ENCODE results near the gene VPREB3. TPM values are rescaled to one million over a fixed set of nuclear protein-coding genes. Genes with fewer than 3 reads are reported as not detected.

VPREB3 gene
- polyA plus RNA-seq, 3 donors = 0.88 to 1.0 (median 1.0) TPM

GRCh38 chr22:23716811-23717801, 37.1 kb downstream of the VPREB3 start:
- H3K9ac ChIP-seq (ENCODE audit: insufficient read depth, low read length, poor library complexity, severe bottlenecking) = peak overlapping the region; percentile 91
- H4K20me1 ChIP-seq (ENCODE audit: insufficient read depth, low read length) = peaks cover 5% of the 10 kb centered on the region
- H3K4me2 ChIP-seq (replicated peaks; ENCODE audit: extremely low read depth, low read length, poor library complexity, severe bottlenecking) = peak overlapping the region; percentile 89
- WGBS (ENCODE audit: insufficient coverage) = 6% methylated on average over 82 of the region's 84 CpGs
- H3K9me3 Mint-ChIP-seq = no peaks in the 10 kb centered on the region
- H3K4me1 ChIP-seq (ENCODE audit: control insufficient read depth in 1 of 2, insufficient read depth in 2 of 2, low read length in 2 of 2) = peaks cover 15 to 26% of the 10 kb centered on the region in 2 donors
- DNase-seq = peak; percentile 81 to 88 (median 83)
- peak overlapping the region; percentile 69 to 90 (median 80) for H3K4me3 ChIP-seq (replicated peaks in 1 of 3; ENCODE audit: low read depth in 2 of 3, low read length in 3 of 3)
- intact Hi-C loops (cut with micrococcal nuclease) = loop anchor here in 1 of 2 donors (5.0 kb wide), 1 partner anchor 120 kb away; the partner anchor contains the start of gene DERL3
- H3K4me3 Mint-ChIP-seq = peak overlapping the region; percentile 80 to 82
- H3K36me3 Mint-ChIP-seq = peaks cover 17 to 23% of the 10 kb centered on the region in 2 donors
- peaks cover 22% of the 10 kb centered on the region for H3K79me2 ChIP-seq (ENCODE audit: insufficient read depth, low read length)
- peaks cover 21% of the 10 kb centered on the region for H3K4me1 Mint-ChIP-seq
- peak overlapping the region; percentile 10 to 92 for H3K27ac ChIP-seq (ENCODE audit: low read depth in 1 of 2, low read length in 2 of 2)
- H3K27me3 Mint-ChIP-seq (ENCODE audit: low read depth in 3 of 3) = peaks cover 1 to 3% (median 1%) of the 10 kb centered on the region in 3 donors
- peak overlapping the region; percentile 45 to 91 (median 83) for H3K27ac Mint-ChIP-seq
- TF ChIP-seq CTCF (IDR thresholded peaks at IDR 0.05) = no peak
- no peaks in the 10 kb centered on the region for H3K27me3 ChIP-seq (ENCODE audit: control insufficient read depth in 2 of 2, insufficient read depth in 2 of 2, low read length in 2 of 2)
- peak overlapping the region; percentile 95 for H2AFZ ChIP-seq (ENCODE audit: insufficient read depth, low read depth, low read length, poor library complexity, severe bottlenecking)
- no peaks in the 10 kb centered on the region for H3K9me3 ChIP-seq (replicated peaks in 1 of 2; ENCODE audit: control insufficient read depth in 1 of 2, insufficient read depth in 1 of 2, low read length in 2 of 2)
- peaks cover 20 to 23% of the 10 kb centered on the region in 2 donors for H3K36me3 ChIP-seq (replicated peaks in 1 of 2; ENCODE audit: control insufficient read depth in 1 of 2, insufficient read depth in 2 of 2, low read length in 2 of 2)

GRCh38 chr22:23715806-23716375, 38.3 kb downstream of the VPREB3 start:
- Histone ChIP-seq H3K36me3 (replicated peaks in 1 of 2; ENCODE audit: control insufficient read depth in 1 of 2, insufficient read depth in 2 of 2, low read length in 2 of 2) (peaks cover 30 to 35% of the 10 kb centered on the region in 2 donors), H3K79me2 (ENCODE audit: insufficient read depth, low read length) (peaks cover 22% of the 10 kb centered on the region), H3K27ac (ENCODE audit: low read depth in 1 of 2, low read length in 2 of 2) (peak overlapping the region; percentile 8 to 92), H3K4me1 (ENCODE audit: control insufficient read depth in 1 of 2, insufficient read depth in 2 of 2, low read length in 2 of 2) (peaks cover 15 to 26% of the 10 kb centered on the region in 2 donors), H3K9me3 (replicated peaks in 1 of 2; ENCODE audit: control insufficient read depth in 1 of 2, insufficient read depth in 1 of 2, low read length in 2 of 2) (no peaks in the 10 kb centered on the region), H3K27me3 (ENCODE audit: control insufficient read depth in 2 of 2, insufficient read depth in 2 of 2, low read length in 2 of 2) (no peaks in the 10 kb centered on the region), H3K4me3 (replicated peaks in 1 of 3; ENCODE audit: low read depth in 2 of 3, low read length in 3 of 3) (peak overlapping the region in 2 of 3 experiments; percentile 69 to 90), H4K20me1 (ENCODE audit: insufficient read depth, low read length) (peaks cover 5% of the 10 kb centered on the region), H2AFZ (ENCODE audit: insufficient read depth, low read depth, low read length, poor library complexity, severe bottlenecking) (peak overlapping the region; percentile 95), H3K4me2 (replicated peaks; ENCODE audit: extremely low read depth, low read length, poor library complexity, severe bottlenecking) (peak overlapping the region; percentile 89), H3K9ac (ENCODE audit: insufficient read depth, low read length, poor library complexity, severe bottlenecking) (peak overlapping the region; percentile 91)
- peak overlapping the region; percentile 28 to 89 (median 79) for H3K27ac Mint-ChIP-seq
- no peaks in the 10 kb centered on the region for H3K9me3 Mint-ChIP-seq
- no peak for TF ChIP-seq CTCF (IDR thresholded peaks at IDR 0.05)
- 65% methylated on average over 8 of the region's 18 CpGs for WGBS (ENCODE audit: insufficient coverage)
- intact Hi-C loops (cut with micrococcal nuclease) = loop anchor here in 1 of 2 donors (5.0 kb wide), 1 partner anchor 121 kb away; the partner anchor contains the start of gene DERL3
- DNase-seq = peak; percentile 17 to 31 (median 18)
- peak overlapping the region; percentile 59 to 80 for H3K4me3 Mint-ChIP-seq
- peaks cover 0 to 3% (median 1%) of the 10 kb centered on the region in 3 donors for H3K27me3 Mint-ChIP-seq (ENCODE audit: low read depth in 3 of 3)
- H3K36me3 Mint-ChIP-seq = peaks cover 27 to 36% of the 10 kb centered on the region in 2 donors
- H3K4me1 Mint-ChIP-seq = peaks cover 21% of the 10 kb centered on the region

Data from CD14-positive monocyte (primary cell).